Thyroid gland (tissue), 4 donors: ENCODE measurements around the gene CHP1.

Experiments used
- CTCF ChIP-seq, 6 experiments: fragments of 200-600 bp in 3 of 6; fragments of 450-650 bp in 3 of 6; sonication (generic) in 3 of 6; IDR thresholded peaks; one replicate each; pipeline ENCODE4 v1.5.1; 2016 to 2019; ENCODE audit warnings: antibody characterized with exemption in 6 of 6, mild to moderate bottlenecking in 2 of 6, inconsistent platforms in 1 of 6, moderate library complexity in 1 of 6
- POLR2A ChIP-seq, 2 donors: fragments of 450-650 bp; IDR thresholded peaks; one replicate each; pipeline ENCODE4 v1.6.1; 2017; ENCODE audit warnings: antibody characterized with exemption in 2 of 2, mild to moderate bottlenecking in 2 of 2, moderate library complexity in 1 of 2

- TF ChIP-seq CTCF (IDR thresholded peaks at IDR 0.05): no peak
- TF ChIP-seq POLR2A (IDR thresholded peaks at IDR 0.05): no peak
Observed at GRCh38 chr15:41254560-41254959, 23.5 kb downstream of the CHP1 start.
